H1 (cell line): Measurements from ENCODE around the gene HEPHL1. TPM values are rescaled to one million over a fixed set of nuclear protein-coding genes. Genes with fewer than 3 reads are reported as not detected.
A peak's percentile ranks its signal among the peaks of the same experiment; 100 is the strongest.
"Not testable (repeated sequence)": the region's sequence is repeated elsewhere in the genome, so short reads cannot be mapped to it uniquely, and the experiment has no call there.

Experiments used
- CTCF ChIA-PET: fragments of 300-600 bp; sonication (Branson Sonifier 250); formaldehyde crosslinking; loops from one replicate; lab custom pipeline; 2021; ENCODE audit not compliant: partially characterized antibody; lab: Charles Lee
- POLR2A ChIA-PET: fragments of 300-600 bp; sonication (Branson Sonifier 250); formaldehyde crosslinking; loops from one replicate; lab custom pipeline; 2021; ENCODE audit warnings: inconsistent platforms; ENCODE audit not compliant: partially characterized antibody; lab: Charles Lee
- DNase-seq, 2 experiments: peaks; one replicate each; pipeline versions ENCODE4 v3.0.0 to v3.0.0-alpha.2; 2010 to 2022; ENCODE audit warnings: low spot score in 2 of 2, low read depth in 1 of 2, mixed read lengths in 1 of 2
- FAIRE-seq: peaks from 2 replicates; lab custom pipeline; 2011; peaks lifted over from hg19 to GRCh38; lab: Jason Lieb, UNC
- H2AFZ ChIP-seq: 2 replicates; pipeline ENCODE4 v1.8.1; 2012; ENCODE audit warnings: low read length, inconsistent platforms
- H2AK5ac ChIP-seq: 2 replicates; pipeline ENCODE4 v1.6.1; 2013; ENCODE audit warnings: low read depth, low read length
- H2BK120ac ChIP-seq: replicated peaks from 2 replicates; pipeline ENCODE3; 2013; ENCODE audit warnings: low read depth, low read length, inconsistent platforms
- H2BK12ac ChIP-seq: 2 replicates; pipeline ENCODE4 v1.6.1; 2013; ENCODE audit warnings: low read depth, low read length
- H2BK15ac ChIP-seq: 2 replicates; pipeline ENCODE4 v1.6.1; 2013; ENCODE audit warnings: low read length
- H2BK20ac ChIP-seq: 2 replicates; pipeline ENCODE4 v1.6.1; 2013; ENCODE audit warnings: low read length
- H2BK5ac ChIP-seq: 2 replicates; pipeline ENCODE4 v1.6.1; 2013; ENCODE audit warnings: low read depth, low read length
- H3K14ac ChIP-seq: 2 replicates; pipeline ENCODE4 v1.6.1; 2013; ENCODE audit warnings: inconsistent platforms; ENCODE audit not compliant: insufficient read length
- H3K18ac ChIP-seq: 2 replicates; pipeline ENCODE4 v1.6.1; 2013; ENCODE audit warnings: low read length; ENCODE audit errors: extremely low read depth
- H3K23ac ChIP-seq: 2 replicates; pipeline ENCODE4 v1.6.1; 2013; ENCODE audit warnings: inconsistent platforms; ENCODE audit not compliant: insufficient read length
- H3K23me2 ChIP-seq: 2 replicates; pipeline ENCODE4 v1.6.1; 2013; ENCODE audit warnings: low read depth, low read length
- H3K27ac ChIP-seq: 2 replicates; pipeline ENCODE4 v1.6.1; 2011; ENCODE audit warnings: low read depth, low read length, inconsistent platforms
- H3K27me3 ChIP-seq, 4 experiments: replicated peaks in 1 of 4; 1 replicate in 1 of 4; 2 replicates in 3 of 4; pipeline versions ENCODE4 v1.6.1 to v1.8.1; 2011 to 2013; ENCODE audit warnings: low read length in 3 of 4, mild to moderate bottlenecking in 3 of 4, inconsistent platforms in 2 of 4, mixed read lengths in 2 of 4, moderate library complexity in 1 of 4; ENCODE audit not compliant: control insufficient read depth in 3 of 4, insufficient read depth in 3 of 4; ENCODE audit errors: extremely low read depth in 1 of 4
- H3K36me3 ChIP-seq, 4 experiments: 2 replicates each; pipeline versions ENCODE4 v1.6.1 to v1.8.1; 2011 to 2013; ENCODE audit warnings: mild to moderate bottlenecking in 4 of 4, low read length in 3 of 4, moderate library complexity in 2 of 4, control low read depth in 1 of 4, inconsistent platforms in 1 of 4; ENCODE audit not compliant: insufficient read depth in 4 of 4, control insufficient read depth in 2 of 4
- H3K4ac ChIP-seq: replicated peaks from 2 replicates; pipeline ENCODE3; 2013; ENCODE audit warnings: low read length, low read depth, mixed read lengths, inconsistent platforms; ENCODE audit not compliant: insufficient read length
- H3K4me1 ChIP-seq, 4 experiments: replicated peaks in 1 of 4; 1 replicate in 1 of 4; 2 replicates in 3 of 4; pipeline versions ENCODE4 v1.6.1 to v1.8.1; 2011 to 2013; ENCODE audit warnings: low read length in 3 of 4, inconsistent platforms in 2 of 4, mixed read lengths in 1 of 4; ENCODE audit not compliant: insufficient read depth in 4 of 4, control insufficient read depth in 3 of 4
- H3K4me2 ChIP-seq, 2 experiments: 2 replicates each; pipeline versions ENCODE4 v1.6.1 to v1.8.1; 2011 to 2013; ENCODE audit warnings: low read depth in 2 of 2, low read length in 2 of 2, control low read depth in 1 of 2, inconsistent platforms in 1 of 2, mild to moderate bottlenecking in 1 of 2; ENCODE audit not compliant: insufficient read depth in 1 of 2
- H3K4me3 ChIP-seq, 4 experiments: fragments of 200-600, 300-600 bp in 1 of 4; sonication (generic), shearing (Covaris generic), sonication (Bioruptor Twin) in 1 of 4; 2 replicates each; pipeline versions ENCODE4 v1.5.1 to v1.8.1; 2011 to 2016; ENCODE audit warnings: low read length in 4 of 4, low read depth in 3 of 4, control low read depth in 2 of 4, inconsistent platforms in 2 of 4, mild to moderate bottlenecking in 2 of 4, mixed read lengths in 1 of 4, moderate library complexity in 1 of 4; ENCODE audit not compliant: insufficient read depth in 2 of 4; ENCODE audit errors: extremely low read depth in 1 of 4
- H3K56ac ChIP-seq: replicated peaks from 2 replicates; pipeline ENCODE3; 2013; ENCODE audit warnings: low read depth, mild to moderate bottlenecking, mixed read lengths, low read length, inconsistent platforms; ENCODE audit not compliant: insufficient read length
- H3K79me1 ChIP-seq: 2 replicates; pipeline ENCODE4 v1.6.1; 2013; ENCODE audit warnings: low read depth, low read length, control low read depth
- H3K79me2 ChIP-seq, 2 experiments: 2 replicates each; pipeline versions ENCODE4 v1.6.1 to v1.8.1; 2012 to 2013; ENCODE audit warnings: low read length in 2 of 2, mild to moderate bottlenecking in 2 of 2, inconsistent platforms in 1 of 2; ENCODE audit not compliant: insufficient read depth in 2 of 2, control insufficient read depth in 1 of 2
- H3K9ac ChIP-seq, 4 experiments: replicated peaks in 1 of 4; 1 replicate in 1 of 4; 2 replicates in 3 of 4; pipeline versions ENCODE4 v1.6.1 to v1.8.1; 2011 to 2013; ENCODE audit warnings: low read depth in 3 of 4, low read length in 3 of 4, control low read depth in 2 of 4, mild to moderate bottlenecking in 2 of 4, moderate library complexity in 2 of 4, inconsistent platforms in 1 of 4; ENCODE audit errors: extremely low read depth in 1 of 4
- H3K9me3 ChIP-seq, 2 experiments: 2 replicates each; pipeline versions ENCODE4 v1.6.1 to v1.8.1; 2012 to 2013; ENCODE audit warnings: mild to moderate bottlenecking in 2 of 2, moderate library complexity in 2 of 2, control low read depth in 1 of 2, inconsistent platforms in 1 of 2, low read depth in 1 of 2, low read length in 1 of 2, mixed read lengths in 1 of 2; ENCODE audit not compliant: insufficient read depth in 2 of 2
- H4K20me1 ChIP-seq, 2 experiments: replicated peaks in 1 of 2; 2 replicates each; pipeline versions ENCODE3 to v1.8.1; 2011 to 2013; ENCODE audit warnings: inconsistent platforms in 2 of 2, low read length in 2 of 2, mild to moderate bottlenecking in 1 of 2; ENCODE audit not compliant: insufficient read depth in 2 of 2, control insufficient read depth in 1 of 2
- H4K5ac ChIP-seq: 2 replicates; pipeline ENCODE4 v1.6.1; 2013; ENCODE audit warnings: low read length, low read depth, mixed read lengths, inconsistent platforms; ENCODE audit not compliant: insufficient read length
- H4K8ac ChIP-seq: 2 replicates; pipeline ENCODE4 v1.8.0; 2013; ENCODE audit warnings: mild to moderate bottlenecking, moderate library complexity, low read length, inconsistent platforms; ENCODE audit not compliant: insufficient read depth; ENCODE audit errors: extremely low read depth
- H4K91ac ChIP-seq: replicated peaks from 2 replicates; pipeline ENCODE3; 2013; ENCODE audit warnings: low read length, mixed read lengths, inconsistent platforms; ENCODE audit not compliant: insufficient read length
- NANOG ChIP-seq: IDR thresholded peaks from 2 replicates; pipeline ENCODE4 v1.6.1; 2011; ENCODE audit warnings: low read length, low read depth, mild to moderate bottlenecking, inconsistent platforms; ENCODE audit not compliant: insufficient read depth, poor library complexity, severe bottlenecking
- WGBS, 2 experiments: shearing (Covaris generic) in 1 of 2; methylation state at CpG; one replicate each; pipeline versions ENCODE4 v1.1.6 to v1.1.7; 2013 to 2015; ENCODE audit warnings: low lambda C conversion rate in 2 of 2, mixed read lengths in 2 of 2, inconsistent platforms in 1 of 2, low coverage in 1 of 2, missing lambda C conversion rate in 1 of 2; ENCODE audit not compliant: insufficient replicate concordance in 2 of 2, insufficient coverage in 1 of 2, insufficient read length in 1 of 2; ENCODE audit errors: extremely low coverage in 1 of 2, missing lambda C conversion rate in 1 of 2; 5-methylcytosine and 5-hydroxymethylcytosine counted together
- polyA plus RNA-seq, 7 experiments: library from polyadenylated mRNA; depleted of rRNA in 3 of 7; stranded (reverse) in 5 of 7; unstranded in 2 of 7; fragments of >200 nt in 5 of 7; fragments of 200-250 nt in 2 of 7; gene quantifications; 1 replicate in 5 of 7; 2 replicates in 1 of 7; 4 replicates in 1 of 7; pipeline versions ENCODE4 v1.2.1 to v1.2.3, GENCODE V29; 2011 to 2013; ENCODE audit warnings: missing spikeins in 2 of 7, mixed read lengths in 2 of 7
- total RNA-seq: library from RNA; stranded (reverse); fragmentation: NEBNext Ultra II Directional; extraction: Animal tissue kit (Norgen Biotek cat#: 25700); gene quantifications from 2 replicates; pipeline ENCODE4 v1.2.1, GENCODE V29; 2021

HEPHL1 gene
- total and polyA plus RNA-seq, 2 of the 8 experiments (the other 6 are each of a cell fraction or from before 2014, with no cell fraction given): 0.09 to 0.11 TPM

DNA sequence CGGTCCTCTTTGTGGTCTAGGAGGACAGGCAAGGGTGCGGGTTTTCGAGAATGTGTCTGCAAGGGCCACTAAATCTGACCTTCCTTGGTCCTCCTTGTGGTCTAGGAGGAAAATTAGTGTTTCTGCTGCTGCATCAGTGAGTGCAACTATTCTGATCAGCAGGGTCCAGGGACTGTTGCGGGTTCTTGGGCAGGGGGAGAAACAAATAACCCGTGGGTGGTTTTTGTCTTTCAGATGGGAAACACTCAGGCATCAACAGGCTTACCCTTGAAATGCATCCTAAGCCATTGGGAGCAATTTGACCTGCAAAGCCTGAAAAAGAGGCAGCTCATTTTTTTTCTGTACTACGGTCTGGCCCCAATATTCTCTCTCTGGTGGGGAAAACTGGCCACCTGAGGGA, 98.5 kb downstream of the HEPHL1 start:
- H3K4ac ChIP-seq, H2AK5ac ChIP-seq, H3K4me3 ChIP-seq, H3K79me1 ChIP-seq, H3K36me3 ChIP-seq, H3K79me2 ChIP-seq, H2BK15ac ChIP-seq, H3K23me2 ChIP-seq, H3K9ac ChIP-seq, H4K5ac ChIP-seq, H3K23ac ChIP-seq, H3K18ac ChIP-seq, FAIRE-seq, H2BK20ac ChIP-seq, H2BK12ac ChIP-seq, H3K56ac ChIP-seq, H3K9me3 ChIP-seq: not testable (repeated sequence)
- Histone ChIP-seq H3K4me2 (peak overlapping the region; percentile 29 to 33; a peak in 2 of 4 replicates), H3K4me1 (peaks cover 5 to 19% (median 12%) of the 10 kb centered on the region in 4 experiments; a peak in 6 of 7 replicates)
- WGBS, 2 experiments: 18% methylated on average over 6 of the region's 6 CpGs; no CpG with 5 or more reads in 1 of the 2 experiments
- TF ChIP-seq NANOG: peak; percentile 84
- TF ChIP-seq, all 59 proteins: peak for 1; not testable (repeated sequence) for 58
- H4K91ac ChIP-seq, H4K8ac ChIP-seq, H3K27me3 ChIP-seq, H2BK5ac ChIP-seq, DNase-seq, H3K14ac ChIP-seq, H3K27ac ChIP-seq, H4K20me1 ChIP-seq, H2BK120ac ChIP-seq, H2AFZ ChIP-seq: not testable (repeated sequence)
- POLR2A ChIA-PET: interaction anchor here (2.3 to 3.3 kb wide), 2 partner anchors 9 to 12 kb away, joined by 8 to 32 read pairs; partner anchors contain the start of gene PANX1
- CTCF ChIA-PET: interaction anchor here (1.3 to 2.0 kb wide), 3 partner anchors 9 to 118 kb away, joined by 3 to 5 read pairs (median 4); partner anchors contain the start of gene PANX1
